ENCODE results near the gene MARK3. TPM values are rescaled to one million over a fixed set of nuclear protein-coding genes. Genes with fewer than 3 reads are reported as not detected.

Gene MARK3
- total and polyA plus RNA-seq, 10 of the 15 experiments (the other 5 are each of a cell fraction or from before 2014, with no cell fraction given) = 10.7 to 75.1 (median 41.4) TPM

- TF ChIP-seq PBX3 (IDR thresholded peaks at IDR 0.05; ENCODE audit: insufficient replicate concordance, low read depth, low read length) (no peak), NFXL1 (IDR thresholded peaks at IDR 0.05; ENCODE audit: borderline replicate concordance) (no peak), POLR2AphosphoS5 (IDR thresholded peaks at IDR 0.05; ENCODE audit: low read length) (no peak)
Measured at GRCh38 chr14:103367995-103368394, 17.2 kb upstream of the MARK3 start (continued).

- in situ Hi-C loops (cut with MboI) (no loop called here), intact Hi-C loops (cut with micrococcal nuclease; ENCODE audit: unreplicated experiment) (no loop called here)
- H3K9me3 ChIP-seq (replicated peaks; ENCODE audit: control insufficient read depth, insufficient read depth, low read length) = no peaks in the 10 kb centered on the region
- POLR2A ChIA-PET = interaction anchor here (0.7 kb wide), 1 partner anchor 11 kb away, joined by 4 read pairs; no protein-coding TSS in a partner anchor
- no peak overlapping the region for H3K4me2 ChIP-seq (ENCODE audit: control insufficient read depth, insufficient read depth)
- no peak overlapping the region for H3K27ac ChIP-seq (ENCODE audit: control insufficient read depth, insufficient read depth)
- no peaks in the 10 kb centered on the region for H3K4me1 ChIP-seq (ENCODE audit: control insufficient read depth, insufficient read depth, low read length)
- no peaks in the 10 kb centered on the region for H3K27me3 ChIP-seq (replicated peaks in 1 of 2; ENCODE audit: control insufficient read depth in 2 of 2, insufficient read depth in 2 of 2, low read length in 1 of 2)
- H3K79me2 ChIP-seq (ENCODE audit: control insufficient read depth, insufficient read depth, low read length) = no peaks in the 10 kb centered on the region
- CTCF ChIA-PET = interaction anchor here (0.9 kb wide), 1 partner anchor 21 kb away, joined by 4 read pairs; no protein-coding TSS in a partner anchor
- no peaks in the 10 kb centered on the region for H3K36me3 ChIP-seq (ENCODE audit: control insufficient read depth in 2 of 2, insufficient read depth in 2 of 2, low read length in 1 of 2)
- no peak for TF ChIP-seq CBX5 (IDR thresholded peaks at IDR 0.05; ENCODE audit: low read depth)
- no peak for TF ChIP-seq EED (IDR thresholded peaks at IDR 0.05; ENCODE audit: low read depth)
- TF ChIP-seq EP300 (IDR thresholded peaks at IDR 0.05; ENCODE audit: borderline replicate concordance in 1 of 2, control insufficient read depth in 1 of 2, low read depth in 2 of 2, low read length in 2 of 2) = no peak
- TF ChIP-seq MTA3 (IDR thresholded peaks at IDR 0.05; ENCODE audit: borderline replicate concordance, low read length) = no peak
- no peak for TF ChIP-seq JUND (IDR thresholded peaks at IDR 0.05; ENCODE audit: low read depth, low read length)
- no peak for TF ChIP-seq HDGF (IDR thresholded peaks at IDR 0.05)
- TF ChIP-seq, protein P1, sequence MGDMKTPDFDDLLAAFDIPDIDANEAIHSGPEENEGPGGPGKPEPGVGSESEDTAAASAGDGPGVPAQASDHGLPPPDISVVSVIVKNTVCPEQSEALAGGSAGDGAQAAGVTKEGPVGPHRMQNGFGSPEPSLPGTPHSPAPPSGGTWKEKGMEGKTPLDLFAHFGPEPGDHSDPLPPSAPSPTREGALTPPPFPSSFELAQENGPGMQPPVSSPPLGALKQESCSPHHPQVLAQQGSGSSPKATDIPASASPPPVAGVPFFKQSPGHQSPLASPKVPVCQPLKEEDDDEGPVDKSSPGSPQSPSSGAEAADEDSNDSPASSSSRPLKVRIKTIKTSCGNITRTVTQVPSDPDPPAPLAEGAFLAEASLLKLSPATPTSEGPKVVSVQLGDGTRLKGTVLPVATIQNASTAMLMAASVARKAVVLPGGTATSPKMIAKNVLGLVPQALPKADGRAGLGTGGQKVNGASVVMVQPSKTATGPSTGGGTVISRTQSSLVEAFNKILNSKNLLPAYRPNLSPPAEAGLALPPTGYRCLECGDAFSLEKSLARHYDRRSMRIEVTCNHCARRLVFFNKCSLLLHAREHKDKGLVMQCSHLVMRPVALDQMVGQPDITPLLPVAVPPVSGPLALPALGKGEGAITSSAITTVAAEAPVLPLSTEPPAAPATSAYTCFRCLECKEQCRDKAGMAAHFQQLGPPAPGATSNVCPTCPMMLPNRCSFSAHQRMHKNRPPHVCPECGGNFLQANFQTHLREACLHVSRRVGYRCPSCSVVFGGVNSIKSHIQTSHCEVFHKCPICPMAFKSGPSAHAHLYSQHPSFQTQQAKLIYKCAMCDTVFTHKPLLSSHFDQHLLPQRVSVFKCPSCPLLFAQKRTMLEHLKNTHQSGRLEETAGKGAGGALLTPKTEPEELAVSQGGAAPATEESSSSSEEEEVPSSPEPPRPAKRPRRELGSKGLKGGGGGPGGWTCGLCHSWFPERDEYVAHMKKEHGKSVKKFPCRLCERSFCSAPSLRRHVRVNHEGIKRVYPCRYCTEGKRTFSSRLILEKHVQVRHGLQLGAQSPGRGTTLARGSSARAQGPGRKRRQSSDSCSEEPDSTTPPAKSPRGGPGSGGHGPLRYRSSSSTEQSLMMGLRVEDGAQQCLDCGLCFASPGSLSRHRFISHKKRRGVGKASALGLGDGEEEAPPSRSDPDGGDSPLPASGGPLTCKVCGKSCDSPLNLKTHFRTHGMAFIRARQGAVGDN (IDR thresholded peaks at IDR 0.05) = no peak
- TF ChIP-seq, protein P2, sequence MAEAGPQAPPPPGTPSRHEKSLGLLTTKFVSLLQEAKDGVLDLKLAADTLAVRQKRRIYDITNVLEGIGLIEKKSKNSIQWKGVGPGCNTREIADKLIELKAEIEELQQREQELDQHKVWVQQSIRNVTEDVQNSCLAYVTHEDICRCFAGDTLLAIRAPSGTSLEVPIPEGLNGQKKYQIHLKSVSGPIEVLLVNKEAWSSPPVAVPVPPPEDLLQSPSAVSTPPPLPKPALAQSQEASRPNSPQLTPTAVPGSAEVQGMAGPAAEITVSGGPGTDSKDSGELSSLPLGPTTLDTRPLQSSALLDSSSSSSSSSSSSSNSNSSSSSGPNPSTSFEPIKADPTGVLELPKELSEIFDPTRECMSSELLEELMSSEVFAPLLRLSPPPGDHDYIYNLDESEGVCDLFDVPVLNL (IDR thresholded peaks at IDR 0.05; ENCODE audit: low read depth, low read length) = no peak
- no peak for TF ChIP-seq ZNF217 (IDR thresholded peaks at IDR 0.05)
- TF ChIP-seq NR2C2 (IDR thresholded peaks at IDR 0.05; ENCODE audit: borderline replicate concordance, control insufficient read depth, insufficient read length, low read depth) = no peak
- no peak for TF ChIP-seq ASH2L (IDR thresholded peaks at IDR 0.05; ENCODE audit: borderline replicate concordance, low read depth)
- H4K20me1 ChIP-seq (ENCODE audit: control insufficient read depth, insufficient read depth) = no peaks in the 10 kb centered on the region
- no TSS peak for BruUV-seq (replicated peaks)
- H3K4me3 ChIP-seq = no peak overlapping the region
- RAD21 ChIA-PET (ENCODE audit: unreplicated experiment) = interaction anchor here (0.7 kb wide), 1 partner anchor 13 kb away, joined by 4 read pairs; no protein-coding TSS in a partner anchor
- FAIRE-seq (no peak), DNase-seq (ENCODE audit: low read depth, low spot score) (no peak), ATAC-seq (no peak)
- no peak overlapping the region for H2AFZ ChIP-seq (ENCODE audit: control insufficient read depth, low read depth, low read length)
- SMC1A ChIA-PET (ENCODE audit: uncharacterized antibody, unreplicated experiment) = no interaction called here
- WGBS (ENCODE audit: insufficient coverage, insufficient replicate concordance, low lambda C conversion rate, missing lambda C conversion rate) = 69% methylated on average over 3 of the region's 3 CpGs
- H3K9ac ChIP-seq (ENCODE audit: control insufficient read depth, insufficient read depth, low read length) = no peak overlapping the region
Measured at GRCh38 chr14:103370087-103370486, 15.1 kb upstream of the MARK3 start.

All from GM12878 (cell line).